ENCODE results near the gene SLC22A3. TPM values are rescaled to one million over a fixed set of nuclear protein-coding genes. Genes with fewer than 3 reads are reported as not detected.

The SLC22A3 gene
- polyA plus RNA-seq, 1 of the 3 experiments (the other 2 are of a cell fraction): not detected

DNA sequence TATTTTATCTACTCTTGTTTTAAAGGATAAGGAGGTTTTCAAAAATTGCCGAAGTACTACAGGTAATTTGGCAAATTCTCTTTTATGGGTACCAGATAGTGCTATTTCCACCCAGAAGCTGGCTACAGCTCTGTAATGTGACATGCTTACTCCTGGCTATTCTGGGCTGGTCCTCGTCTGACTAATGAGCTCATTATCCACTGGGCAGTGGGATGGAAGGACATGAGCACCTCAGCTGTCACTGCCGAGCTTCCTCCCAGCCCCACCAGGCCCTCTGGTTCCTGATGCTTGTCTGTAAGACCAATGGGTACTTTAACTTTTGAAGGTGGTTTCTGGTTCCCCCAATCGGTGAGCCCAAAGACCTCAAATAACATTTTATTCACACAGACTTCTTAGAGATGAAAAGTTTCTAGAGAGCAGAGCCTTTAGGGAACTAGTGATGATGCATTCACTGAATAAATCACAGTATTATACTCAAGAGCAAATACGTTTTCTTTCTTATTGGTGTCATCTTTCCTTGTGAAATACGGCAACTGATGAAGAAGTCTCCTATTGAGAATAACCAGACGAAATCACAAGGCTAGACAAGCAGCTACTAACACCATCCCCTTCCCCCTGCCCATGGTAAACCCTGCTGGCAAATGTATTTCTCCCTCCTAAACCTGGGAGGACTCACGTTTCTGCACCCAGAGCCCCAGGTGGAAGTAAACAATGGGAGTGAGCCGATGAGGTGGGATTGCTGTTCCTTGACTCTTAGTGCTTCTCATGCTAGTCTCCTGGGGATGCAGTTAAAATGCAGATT lies 80.8 kb downstream of the SLC22A3 start (continued):
- TF ChIP-seq, protein P1, sequence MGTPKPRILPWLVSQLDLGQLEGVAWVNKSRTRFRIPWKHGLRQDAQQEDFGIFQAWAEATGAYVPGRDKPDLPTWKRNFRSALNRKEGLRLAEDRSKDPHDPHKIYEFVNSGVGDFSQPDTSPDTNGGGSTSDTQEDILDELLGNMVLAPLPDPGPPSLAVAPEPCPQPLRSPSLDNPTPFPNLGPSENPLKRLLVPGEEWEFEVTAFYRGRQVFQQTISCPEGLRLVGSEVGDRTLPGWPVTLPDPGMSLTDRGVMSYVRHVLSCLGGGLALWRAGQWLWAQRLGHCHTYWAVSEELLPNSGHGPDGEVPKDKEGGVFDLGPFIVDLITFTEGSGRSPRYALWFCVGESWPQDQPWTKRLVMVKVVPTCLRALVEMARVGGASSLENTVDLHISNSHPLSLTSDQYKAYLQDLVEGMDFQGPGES (IDR thresholded peaks at IDR 0.05; ENCODE audit: low read depth, low read length): no peak
- no peak for TF ChIP-seq RXRA (IDR thresholded peaks at IDR 0.05; ENCODE audit: borderline replicate concordance, low read depth)

DNA sequence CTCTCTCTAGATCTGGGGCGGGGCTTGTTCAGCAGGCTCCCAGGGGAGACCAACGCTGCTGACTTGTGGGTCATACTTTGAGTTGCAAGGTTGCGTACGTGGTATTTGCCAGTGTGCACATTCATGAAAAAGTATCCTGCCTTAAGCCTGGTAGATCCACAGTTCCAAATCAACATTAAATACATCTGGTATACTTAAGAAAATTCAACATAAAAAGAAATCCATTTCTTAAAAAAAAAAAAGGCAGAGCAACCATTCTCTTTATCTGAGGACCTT lies 81.4 kb downstream of the SLC22A3 start:
- no peaks in the 10 kb centered on the region for H4K20me1 ChIP-seq (ENCODE audit: insufficient read depth)
- ChIA-PET POLR2A (no interaction called here), CTCF (no interaction called here)
- H3K27ac ChIP-seq (ENCODE audit: low read depth in 2 of 2, low read length in 1 of 2): no peak overlapping the region
- no peaks in the 10 kb centered on the region for H3K9me3 ChIP-seq
- no peaks in the 10 kb centered on the region; the same call in 1 of the 2 replicates for H3K27me3 ChIP-seq (ENCODE audit: insufficient read depth)
- no peak for DNase-seq
- no peaks in the 10 kb centered on the region for H3K79me2 ChIP-seq (ENCODE audit: insufficient read depth)
- no peaks in the 10 kb centered on the region for H3K4me1 ChIP-seq (ENCODE audit: control insufficient read depth in 1 of 2, insufficient read depth in 2 of 2, low read depth in 1 of 2, low read length in 1 of 2)
- no peak for TF ChIP-seq TAF1 (IDR thresholded peaks at IDR 0.05; ENCODE audit: borderline replicate concordance, low read depth, low read length)
- TF ChIP-seq SMC3 (IDR thresholded peaks at IDR 0.05; ENCODE audit: low read depth, low read length): no peak
- no peak for TF ChIP-seq RAD21 (IDR thresholded peaks at IDR 0.05; ENCODE audit: low read length)
- TF ChIP-seq MEF2A (IDR thresholded peaks at IDR 0.05; ENCODE audit: borderline replicate concordance, low read depth): no peak
- TF ChIP-seq SIN3A (IDR thresholded peaks at IDR 0.05; ENCODE audit: borderline replicate concordance, low read depth, low read length): no peak
- no peak for TF ChIP-seq GABPA (IDR thresholded peaks at IDR 0.05; ENCODE audit: low read depth)
- TF ChIP-seq EP300 (IDR thresholded peaks at IDR 0.05; ENCODE audit: borderline replicate concordance in 1 of 2, low read depth in 1 of 2, low read length in 1 of 2): no peak
- no peak for TF ChIP-seq FOXJ3 (CRISPR knock-in tag; IDR thresholded peaks at IDR 0.05)
- TF ChIP-seq RCOR1 (IDR thresholded peaks at IDR 0.05; ENCODE audit: low read length): no peak
- no peak for TF ChIP-seq NFIC (IDR thresholded peaks at IDR 0.05; ENCODE audit: borderline replicate concordance)
- no peaks in the 10 kb centered on the region for H3F3A ChIP-seq (replicated peaks; ENCODE audit: insufficient read depth)
- WGBS (ENCODE audit: low lambda C conversion rate): 37% methylated on average over 4 of the region's 4 CpGs
- no peak overlapping the region for H3K4me3 ChIP-seq (ENCODE audit: low read depth in 2 of 2, low read length in 1 of 2)
- H2AFZ ChIP-seq (ENCODE audit: low read depth): no peak overlapping the region
- H3K9ac ChIP-seq: no peak overlapping the region
- H3K9me2 ChIP-seq: no peaks in the 10 kb centered on the region
- H3K4me2 ChIP-seq: no peak overlapping the region
- H3K36me3 ChIP-seq (replicated peaks in 1 of 2; ENCODE audit: control insufficient read depth in 1 of 2, insufficient read depth in 2 of 2, low read length in 1 of 2): no peaks in the 10 kb centered on the region

DNA sequence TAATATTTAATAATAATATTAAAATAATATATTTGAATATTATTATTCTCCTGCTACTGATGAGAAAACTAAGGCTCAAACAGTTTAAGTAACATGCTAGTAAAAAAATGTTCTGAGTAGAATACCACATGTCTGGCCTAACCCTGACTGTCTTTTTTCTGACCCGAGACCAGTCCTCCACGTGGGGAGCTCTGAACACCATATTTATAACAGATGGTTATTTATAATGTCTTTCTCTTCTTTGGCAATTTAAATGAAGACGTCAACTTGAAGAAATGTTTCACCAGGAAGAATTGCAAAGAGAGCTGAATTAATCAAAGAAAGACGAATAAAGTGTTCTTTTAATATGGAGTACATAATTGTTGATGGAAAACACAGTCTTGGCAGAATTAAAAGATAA lies 82.0 kb downstream of the SLC22A3 start:
- Histone ChIP-seq H3K4me1 (ENCODE audit: control insufficient read depth in 1 of 2, insufficient read depth in 2 of 2, low read depth in 1 of 2, low read length in 1 of 2) (no peaks in the 10 kb centered on the region), H3K4me2 (no peak overlapping the region), H3K4me3 (ENCODE audit: low read depth in 2 of 2, low read length in 1 of 2) (no peak overlapping the region)

More for the DNA sequence above, 82.0 kb downstream of the SLC22A3 start:
- no peaks in the 10 kb centered on the region; the same call in 1 of the 2 replicates for H3K27me3 ChIP-seq (ENCODE audit: insufficient read depth)
- no peaks in the 10 kb centered on the region for H3K36me3 ChIP-seq (replicated peaks in 1 of 2; ENCODE audit: control insufficient read depth in 1 of 2, insufficient read depth in 2 of 2, low read length in 1 of 2)
- no peaks in the 10 kb centered on the region for H3K9me2 ChIP-seq
- POLR2A ChIA-PET: no interaction called here
- no peak overlapping the region for H3K27ac ChIP-seq (ENCODE audit: low read depth in 2 of 2, low read length in 1 of 2)
- TF ChIP-seq YY1 (IDR thresholded peaks at IDR 0.05; ENCODE audit: low read depth) (no peak), GABPA (IDR thresholded peaks at IDR 0.05; ENCODE audit: low read depth) (no peak), GATA2 (CRISPR knock-in tag; IDR thresholded peaks at IDR 0.05) (no peak), EP300 (IDR thresholded peaks at IDR 0.05; ENCODE audit: borderline replicate concordance in 1 of 2, low read depth in 1 of 2, low read length in 1 of 2) (no peak), RCOR1 (IDR thresholded peaks at IDR 0.05; ENCODE audit: low read length) (no peak), FOXM1 (IDR thresholded peaks at IDR 0.05; ENCODE audit: low read depth) (no peak), NFIC (IDR thresholded peaks at IDR 0.05; ENCODE audit: borderline replicate concordance) (no peak), JUND (IDR thresholded peaks at IDR 0.05) (no peak), EZH2phosphoT487 (IDR thresholded peaks at IDR 0.05; ENCODE audit: borderline replicate concordance, low read depth) (no peak), SIN3A (IDR thresholded peaks at IDR 0.05; ENCODE audit: borderline replicate concordance, low read depth, low read length) (no peak), RFX5 (IDR thresholded peaks at IDR 0.05; ENCODE audit: low read length) (no peak)
- TF ChIP-seq, protein P2, sequence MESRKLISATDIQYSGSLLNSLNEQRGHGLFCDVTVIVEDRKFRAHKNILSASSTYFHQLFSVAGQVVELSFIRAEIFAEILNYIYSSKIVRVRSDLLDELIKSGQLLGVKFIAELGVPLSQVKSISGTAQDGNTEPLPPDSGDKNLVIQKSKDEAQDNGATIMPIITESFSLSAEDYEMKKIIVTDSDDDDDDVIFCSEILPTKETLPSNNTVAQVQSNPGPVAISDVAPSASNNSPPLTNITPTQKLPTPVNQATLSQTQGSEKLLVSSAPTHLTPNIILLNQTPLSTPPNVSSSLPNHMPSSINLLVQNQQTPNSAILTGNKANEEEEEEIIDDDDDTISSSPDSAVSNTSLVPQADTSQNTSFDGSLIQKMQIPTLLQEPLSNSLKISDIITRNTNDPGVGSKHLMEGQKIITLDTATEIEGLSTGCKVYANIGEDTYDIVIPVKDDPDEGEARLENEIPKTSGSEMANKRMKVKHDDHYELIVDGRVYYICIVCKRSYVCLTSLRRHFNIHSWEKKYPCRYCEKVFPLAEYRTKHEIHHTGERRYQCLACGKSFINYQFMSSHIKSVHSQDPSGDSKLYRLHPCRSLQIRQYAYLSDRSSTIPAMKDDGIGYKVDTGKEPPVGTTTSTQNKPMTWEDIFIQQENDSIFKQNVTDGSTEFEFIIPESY (IDR thresholded peaks at IDR 0.05; ENCODE audit: borderline replicate concordance, low read depth): no peak
- no peak overlapping the region for H2AFZ ChIP-seq (ENCODE audit: low read depth)
- CTCF ChIA-PET: interaction anchor here (1.2 kb wide), 1 partner anchor 26 kb away, joined by 3 read pairs; no protein-coding TSS in a partner anchor
- H3K9me3 ChIP-seq: no peaks in the 10 kb centered on the region
- no peak for DNase-seq
- H4K20me1 ChIP-seq (ENCODE audit: insufficient read depth): no peaks in the 10 kb centered on the region
- H3F3A ChIP-seq (replicated peaks; ENCODE audit: insufficient read depth): no peaks in the 10 kb centered on the region
- H3K9ac ChIP-seq: no peak overlapping the region
- WGBS (ENCODE audit: low lambda C conversion rate): 8% methylated on average over 4 of the region's 4 CpGs
- no peaks in the 10 kb centered on the region for H3K79me2 ChIP-seq (ENCODE audit: insufficient read depth)
